A549 treated with AZD9567 at 1 μM for 4 hours (cell line): ENCODE measurements around the gene TBRG4. TPM values are rescaled to one million over a fixed set of nuclear protein-coding genes. Genes with fewer than 3 reads are reported as not detected.

Experiments
- total RNA-seq: library from RNA; stranded (reverse); fragments of 200-300 nt; extraction: Qiagen RNA extraction; gene quantifications from 5 replicates; pipeline ENCODE4 v1.2.3, GENCODE V29; 2022; ENCODE audit not compliant: insufficient read depth

Gene TBRG4
- total RNA-seq, result 109 to 203 TPM (median 114 TPM) in 5 replicates

GRCh38 chr7:45111298-45112223, at the start of gene TBRG4:
Gene TBRG4, minus strand, starts transcription at chr7:45111697. Its CDS starts 2,460 bp downstream, at chr7:45109237.

GRCh38 chr7:45157653-45158401, 46.3 kb upstream of the TBRG4 start, which contains the start of gene RAMP3:
Gene RAMP3, plus strand, starts transcription at chr7:45157791. Its CDS starts 38 bp downstream, at chr7:45157829.

DNA sequence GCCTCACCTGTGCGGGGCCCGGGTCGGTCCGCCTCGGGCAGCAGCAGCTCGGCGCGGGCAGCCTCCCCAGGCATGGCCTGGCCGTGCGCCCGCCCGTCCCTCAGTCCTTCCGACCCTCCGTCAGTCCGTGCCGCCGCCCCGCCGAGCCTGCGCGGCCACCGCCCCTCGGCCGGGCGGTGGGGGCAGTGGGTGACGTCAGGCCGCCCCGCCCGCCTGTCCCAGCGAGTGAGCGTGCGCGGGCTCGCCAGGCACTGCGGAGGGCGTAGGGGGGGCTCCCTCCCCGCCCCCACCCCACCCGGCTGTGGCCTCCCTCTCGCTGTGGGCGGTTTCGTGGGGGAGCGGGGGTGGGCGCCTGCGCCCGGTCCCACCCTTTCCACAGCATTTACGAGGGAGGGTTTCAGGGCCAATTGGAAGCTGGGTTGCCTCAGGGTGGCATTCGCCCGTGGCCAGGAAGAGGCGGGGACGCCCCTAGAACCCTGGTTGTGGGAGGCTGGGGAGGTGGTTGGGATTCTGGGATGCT, 22.6 kb downstream of the TBRG4 start, which contains the start of gene NACAD:
NACAD (minus strand) TSS at position 149 of the 520 bp plus-strand sequence; CDS start at position 74, 75 bp downstream.

Other genes starting within 250 kb of the TBRG4 start
- 10.8 to 12.9 TPM (median 12.2 TPM) in 5 replicates for gene PURB, start 226.2 kb downstream of the TBRG4 start, total RNA-seq
- 0.15 to 0.21 TPM (median 0.19 TPM) in 4 of 5 replicates, not detected in the other for gene MYO1G, start 132.7 kb downstream of the TBRG4 start, total RNA-seq
- gene CCM2, start 111.5 kb downstream of the TBRG4 start, total RNA-seq, result 39.2 to 52.9 TPM (median 49.5 TPM) in 5 replicates
- gene NACAD, start 22.7 kb downstream of the TBRG4 start, total RNA-seq, result 0.16 to 0.36 TPM (median 0.22 TPM) in 4 of 5 replicates, not detected in the other
- not detected in 5 replicates for gene RAMP3, start 46.1 kb upstream of the TBRG4 start, total RNA-seq